Measurements from ENCODE around the gene MAGI1.

- TF ChIP-seq CTCF (IDR thresholded peaks at IDR 0.05) (no peak), POLR2A (IDR thresholded peaks at IDR 0.05) (no peak), EP300 (IDR thresholded peaks at IDR 0.05) (no peak)
These were observed 298.7 kb downstream of the MAGI1 start for GRCh38 chr3:65739901-65740541.
